A549 (cell line): ENCODE results near the gene MSI2.

Source experiments
- CEBPB ChIP-seq, 2 experiments: fragments of >200 bp in 1 of 2; sonication (Bioruptor Twin) in 1 of 2; formaldehyde crosslinking in 1 of 2; IDR thresholded peaks; 2 replicates each; pipeline ENCODE4 v1.6.1; 2012 to 2016
- CTCF ChIP-seq: fragments of >200 bp; sonication (Bioruptor Twin); formaldehyde crosslinking; IDR thresholded peaks from 3 replicates; pipeline ENCODE4 v1.5.1; 2016
- POLR2A ChIP-seq: IDR thresholded peaks from 2 replicates; pipeline ENCODE4 v1.6.1; 2012; ENCODE audit warnings: mild to moderate bottlenecking, low read length
- RCOR1 ChIP-seq: fragments of 150-350 bp; IDR thresholded peaks from 2 replicates; pipeline ENCODE4 v1.6.1; 2014; ENCODE audit warnings: antibody characterized with exemption, low read length, low read depth
- RFX5 ChIP-seq: fragments of 450-650 bp; IDR thresholded peaks from 2 replicates; pipeline ENCODE4 v1.7.1; 2014; ENCODE audit warnings: antibody characterized with exemption, mild to moderate bottlenecking, moderate library complexity
- ZNF302 ChIP-seq: fragments of 250-450 bp; sonication (Bioruptor Pico); IDR thresholded peaks from 2 replicates; pipeline ENCODE4 v1.9.0; 2021; ENCODE audit warnings: inconsistent platforms, mild to moderate bottlenecking, moderate library complexity

GRCh38 chr17:57553991-57554825 is 297.9 kb downstream of the MSI2 start:
- TF ChIP-seq CTCF (no peak), ZNF302 (CRISPR knock-in tag) (no peak), RFX5 (no peak), RCOR1 (no peak), CEBPB (IDR thresholded peaks at IDR 0.05) (no peak), POLR2A (no peak)
